GM10266 (cell line): Measurements from ENCODE around the gene FBXO34.
A peak's percentile ranks its signal among the peaks of the same experiment; 100 is the strongest.

Experiments used
- DNase-seq: peaks from one replicate; pipeline ENCODE4 v3.0.0; 2012; ENCODE audit errors: extremely low spot score
- TF ChIP-seq, protein P1 (sequence below): IDR thresholded peaks from 2 replicates; pipeline ENCODE4 v1.5.1; 2012; ENCODE audit warnings: mild to moderate bottlenecking, low read depth; ENCODE audit not compliant: control insufficient read depth, insufficient read depth; ENCODE audit errors: missing control alignments

Gene FBXO34

DNA sequence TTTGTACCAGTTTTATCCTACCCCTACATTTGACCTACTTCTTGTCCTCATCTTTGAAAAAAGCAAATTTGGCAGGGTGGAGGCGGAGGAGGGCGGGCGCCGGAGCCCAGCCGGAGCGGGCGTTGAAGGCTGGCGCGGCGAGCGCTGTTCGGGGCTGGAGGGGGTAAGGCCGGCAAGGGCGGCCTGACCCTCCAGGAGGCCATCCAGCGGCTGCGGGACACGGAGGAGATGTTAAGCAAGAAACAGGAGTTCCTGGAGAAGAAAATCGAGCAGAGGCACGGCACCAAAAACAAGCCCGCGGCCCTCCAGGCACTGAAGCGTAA, 27.2 kb downstream of the FBXO34 start:
- DNase-seq = no peak
- TF ChIP-seq, protein P1, sequence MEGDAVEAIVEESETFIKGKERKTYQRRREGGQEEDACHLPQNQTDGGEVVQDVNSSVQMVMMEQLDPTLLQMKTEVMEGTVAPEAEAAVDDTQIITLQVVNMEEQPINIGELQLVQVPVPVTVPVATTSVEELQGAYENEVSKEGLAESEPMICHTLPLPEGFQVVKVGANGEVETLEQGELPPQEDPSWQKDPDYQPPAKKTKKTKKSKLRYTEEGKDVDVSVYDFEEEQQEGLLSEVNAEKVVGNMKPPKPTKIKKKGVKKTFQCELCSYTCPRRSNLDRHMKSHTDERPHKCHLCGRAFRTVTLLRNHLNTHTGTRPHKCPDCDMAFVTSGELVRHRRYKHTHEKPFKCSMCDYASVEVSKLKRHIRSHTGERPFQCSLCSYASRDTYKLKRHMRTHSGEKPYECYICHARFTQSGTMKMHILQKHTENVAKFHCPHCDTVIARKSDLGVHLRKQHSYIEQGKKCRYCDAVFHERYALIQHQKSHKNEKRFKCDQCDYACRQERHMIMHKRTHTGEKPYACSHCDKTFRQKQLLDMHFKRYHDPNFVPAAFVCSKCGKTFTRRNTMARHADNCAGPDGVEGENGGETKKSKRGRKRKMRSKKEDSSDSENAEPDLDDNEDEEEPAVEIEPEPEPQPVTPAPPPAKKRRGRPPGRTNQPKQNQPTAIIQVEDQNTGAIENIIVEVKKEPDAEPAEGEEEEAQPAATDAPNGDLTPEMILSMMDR = no peak

DNA sequence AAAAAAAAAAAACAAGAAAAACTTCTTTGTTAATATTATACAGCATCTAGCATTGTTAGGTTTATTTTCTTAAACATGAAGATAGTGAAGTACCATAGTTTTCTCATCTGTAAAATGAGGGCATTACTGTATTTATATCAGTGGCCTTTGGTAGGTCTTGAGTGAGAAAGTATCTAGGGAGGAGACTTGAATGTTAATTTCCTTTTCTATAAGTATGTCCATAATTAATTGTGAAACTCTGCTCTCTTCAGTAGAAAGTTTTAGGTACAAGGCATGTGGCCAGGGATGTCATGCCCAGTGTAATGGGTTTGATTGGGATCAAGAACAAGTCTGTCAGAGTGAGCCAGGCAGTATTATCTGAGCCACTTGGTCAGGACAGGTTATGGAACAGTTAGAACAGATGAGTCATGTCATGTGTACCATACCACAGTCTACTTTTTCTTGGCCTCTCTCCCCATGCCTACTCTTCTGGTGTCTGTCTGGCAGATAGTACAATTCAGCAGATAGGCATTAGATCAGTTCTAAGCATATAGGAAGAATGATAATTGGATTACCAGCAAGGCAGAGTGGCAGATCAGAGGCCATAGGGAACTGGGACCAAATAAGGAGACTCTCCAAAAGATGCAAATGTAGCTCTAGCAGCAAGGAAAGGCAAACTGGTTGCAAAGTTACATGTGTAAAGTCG, 30.4 kb downstream of the FBXO34 start:
- DNase-seq = peak; percentile 48
- TF ChIP-seq, protein P1 = no peak

DNA sequence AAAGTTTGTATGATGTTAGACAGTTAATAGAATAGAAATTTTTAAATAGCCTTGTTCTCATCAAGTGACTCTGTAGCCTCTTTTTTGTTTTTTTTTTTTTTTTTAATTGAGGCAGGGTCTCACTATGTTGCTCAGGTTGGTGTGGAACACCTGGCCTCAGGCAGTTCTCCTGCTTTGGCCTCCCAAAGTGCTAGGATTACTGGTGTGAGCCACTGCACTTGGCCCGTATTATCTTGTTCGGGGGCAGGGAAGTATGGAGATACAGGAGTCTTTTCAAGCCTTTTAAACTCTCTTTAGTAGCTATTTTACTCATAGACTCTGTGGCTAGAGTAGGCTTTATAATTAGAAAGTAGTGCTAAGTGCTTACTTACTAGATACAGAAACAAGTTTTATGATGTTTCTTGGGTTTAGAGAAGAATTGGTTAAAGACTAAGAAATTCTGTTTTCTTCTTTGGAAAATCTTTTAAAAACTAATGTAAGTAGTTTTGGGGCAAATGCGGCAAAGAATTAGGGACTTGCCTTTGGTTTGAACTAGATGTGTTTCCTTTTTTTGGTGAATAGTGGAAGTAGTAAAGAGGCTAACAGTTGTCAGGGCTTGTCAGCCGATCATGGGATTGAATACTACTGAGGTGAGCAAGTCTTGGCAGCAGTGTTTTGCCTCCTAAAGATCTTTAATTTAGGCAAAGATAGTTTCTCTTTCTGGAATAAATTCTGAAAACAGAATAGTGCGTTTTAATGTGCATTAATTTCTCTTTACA, 31.3 kb downstream of the FBXO34 start:
- TF ChIP-seq, protein P1 = no peak
- no peak for DNase-seq

DNA sequence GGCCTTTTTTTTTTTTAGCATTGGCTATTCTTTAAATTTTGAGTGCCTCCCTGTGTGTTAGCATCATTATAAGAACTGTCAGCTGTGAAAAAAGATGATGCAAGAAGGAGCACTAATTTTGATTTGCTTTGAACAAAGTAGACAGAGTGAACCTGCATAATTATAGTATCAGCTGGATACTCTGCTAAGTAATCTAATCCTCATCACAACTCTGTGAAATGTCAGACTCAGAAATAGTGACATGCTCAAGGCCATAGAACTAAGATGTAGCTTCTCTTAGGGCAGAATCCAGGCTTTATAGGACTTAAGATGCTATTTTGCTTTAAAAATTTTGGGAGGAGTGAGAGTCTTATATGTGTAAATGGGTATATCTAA, 31.9 kb downstream of the FBXO34 start:
- DNase-seq = no peak
- TF ChIP-seq, protein P1 = no peak

DNA sequence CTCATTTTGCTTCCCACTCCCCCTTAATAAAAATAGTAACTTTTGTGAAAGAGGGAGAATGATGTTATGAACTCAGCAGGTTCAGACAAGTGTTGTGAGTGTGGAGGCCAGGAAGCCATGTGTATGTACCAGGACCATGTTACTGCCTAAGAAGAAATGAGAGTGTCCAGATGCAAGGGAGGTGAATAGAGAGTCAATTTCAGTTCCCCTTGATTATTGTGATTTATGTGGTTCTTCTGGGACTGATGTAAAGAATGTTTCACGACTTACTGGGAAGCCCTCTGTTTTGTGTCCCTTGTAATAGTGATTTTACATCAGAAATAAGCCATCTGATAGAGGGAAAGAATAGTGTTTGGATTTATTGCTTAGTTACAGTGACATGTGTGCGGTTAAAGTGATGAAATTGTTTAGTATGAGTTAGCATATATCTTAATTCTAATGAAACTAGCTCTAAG, 32.5 kb downstream of the FBXO34 start:
- DNase-seq = no peak
- TF ChIP-seq, protein P1 = no peak

DNA sequence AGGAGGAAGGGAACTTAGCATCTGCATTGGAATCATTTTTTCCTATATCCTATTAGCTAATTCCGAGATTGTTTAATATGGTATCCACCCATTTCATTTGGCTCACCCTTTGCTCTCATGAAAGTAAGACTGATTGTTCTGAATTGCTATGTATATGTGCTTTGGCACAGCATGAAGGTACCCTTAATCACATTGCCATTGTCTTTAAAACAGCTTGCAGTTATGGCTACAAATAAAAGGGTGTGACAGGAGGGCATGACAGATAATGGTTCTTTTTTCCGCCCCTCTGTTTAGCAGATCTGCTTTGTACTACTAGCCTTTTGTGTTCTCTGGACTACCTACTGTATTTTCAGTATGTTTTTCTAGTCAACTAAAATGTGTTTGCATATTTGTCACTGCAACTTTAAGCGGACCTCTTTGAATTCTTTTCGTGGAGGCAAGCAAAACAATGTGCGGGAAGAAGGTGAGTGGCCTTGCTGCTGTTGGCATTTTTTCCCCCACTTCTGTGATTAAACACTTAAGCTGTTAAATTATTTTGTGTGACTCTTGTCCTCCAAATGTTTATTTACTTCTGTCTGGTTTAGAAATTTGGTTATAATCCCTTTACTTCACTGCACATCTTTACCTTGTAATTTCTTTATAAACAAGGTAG, 35.8 kb downstream of the FBXO34 start:
- DNase-seq = no peak
- TF ChIP-seq, protein P1 = no peak

DNA sequence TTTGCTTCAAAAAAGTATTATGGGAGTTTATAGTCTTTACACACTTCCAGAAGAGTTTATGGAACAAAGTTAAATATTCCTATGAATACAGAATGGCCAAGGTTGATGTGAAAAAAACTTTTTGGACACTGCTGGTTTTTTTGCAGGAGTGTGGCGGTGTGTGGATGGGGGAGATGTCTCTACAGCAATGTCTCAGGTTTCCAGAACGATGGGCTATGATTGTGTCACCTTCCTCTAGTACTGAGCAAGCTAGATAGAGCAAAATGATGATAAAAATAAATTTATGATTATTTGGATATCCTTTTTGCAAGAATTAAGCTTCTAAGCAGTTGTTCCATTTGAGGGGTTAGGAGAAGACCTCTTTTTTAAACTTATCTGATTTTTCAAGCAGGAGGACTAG, 37.9 kb downstream of the FBXO34 start:
- no peak for DNase-seq

More for the DNA sequence above, 37.9 kb downstream of the FBXO34 start:
- TF ChIP-seq, protein P1 = no peak
